Measurements from ENCODE around the gene SLIT3.

DNA sequence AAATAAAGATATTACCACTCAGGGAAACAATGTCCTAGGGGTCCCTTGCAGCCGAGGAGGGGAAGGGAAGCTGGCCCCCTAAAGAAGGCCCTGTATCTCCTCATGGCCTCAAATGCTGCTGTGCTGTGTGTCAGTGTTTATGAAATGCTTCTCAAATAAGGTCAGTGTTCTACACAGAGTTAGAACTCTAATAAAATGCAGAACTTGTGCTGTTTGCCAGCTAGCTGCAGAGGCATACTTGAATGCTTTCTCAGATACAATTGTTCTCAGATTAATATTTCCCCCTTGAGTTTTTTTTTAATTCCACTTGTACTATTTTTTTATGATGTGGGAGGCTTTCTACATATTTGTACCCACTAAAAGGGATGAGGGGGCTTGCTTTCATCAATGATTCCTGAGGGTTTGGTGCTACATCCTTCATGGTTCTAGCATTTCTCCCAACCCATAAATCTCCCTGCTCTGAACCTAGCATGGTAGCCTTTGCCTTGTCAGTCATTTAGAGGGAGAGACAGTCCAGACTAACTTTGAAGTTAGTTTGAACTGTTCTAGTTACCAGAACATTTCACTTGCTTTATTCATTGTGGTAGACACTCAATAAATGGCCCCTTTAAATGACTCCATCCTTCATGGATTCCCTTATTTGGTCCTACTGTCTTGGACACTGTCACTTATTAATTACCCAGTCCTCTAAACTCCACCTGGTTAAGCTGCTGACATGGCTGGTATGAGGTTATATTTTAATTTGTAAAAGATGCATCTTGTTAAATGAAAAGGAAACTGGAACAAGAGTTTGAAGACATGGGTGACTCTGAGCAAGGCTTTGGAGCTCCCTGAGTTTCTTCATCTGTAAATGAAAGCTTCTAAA, 12.6 kb downstream of the SLIT3 start:
- TF ChIP-seq POLR2A (IDR thresholded peaks at IDR 0.05) = no peak
- TF ChIP-seq, protein P1, sequence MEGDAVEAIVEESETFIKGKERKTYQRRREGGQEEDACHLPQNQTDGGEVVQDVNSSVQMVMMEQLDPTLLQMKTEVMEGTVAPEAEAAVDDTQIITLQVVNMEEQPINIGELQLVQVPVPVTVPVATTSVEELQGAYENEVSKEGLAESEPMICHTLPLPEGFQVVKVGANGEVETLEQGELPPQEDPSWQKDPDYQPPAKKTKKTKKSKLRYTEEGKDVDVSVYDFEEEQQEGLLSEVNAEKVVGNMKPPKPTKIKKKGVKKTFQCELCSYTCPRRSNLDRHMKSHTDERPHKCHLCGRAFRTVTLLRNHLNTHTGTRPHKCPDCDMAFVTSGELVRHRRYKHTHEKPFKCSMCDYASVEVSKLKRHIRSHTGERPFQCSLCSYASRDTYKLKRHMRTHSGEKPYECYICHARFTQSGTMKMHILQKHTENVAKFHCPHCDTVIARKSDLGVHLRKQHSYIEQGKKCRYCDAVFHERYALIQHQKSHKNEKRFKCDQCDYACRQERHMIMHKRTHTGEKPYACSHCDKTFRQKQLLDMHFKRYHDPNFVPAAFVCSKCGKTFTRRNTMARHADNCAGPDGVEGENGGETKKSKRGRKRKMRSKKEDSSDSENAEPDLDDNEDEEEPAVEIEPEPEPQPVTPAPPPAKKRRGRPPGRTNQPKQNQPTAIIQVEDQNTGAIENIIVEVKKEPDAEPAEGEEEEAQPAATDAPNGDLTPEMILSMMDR (IDR thresholded peaks at IDR 0.05) = no peak

All from right lobe of liver (tissue), 4 donors.